GM21423 (cell line): ENCODE measurements around the gene NEURL2.
"Not testable (repeated sequence)": the region's sequence is repeated elsewhere in the genome, so short reads cannot be mapped to it uniquely, and the experiment has no call there.

ENCODE experiments used
- ATAC-seq: cut with Tn5 transposase; IDR thresholded peaks from one replicate; pipeline ENCODE4 v1.9.1; 2021; ENCODE audit warnings: mild to moderate bottlenecking, moderate library complexity; ENCODE audit not compliant: unreplicated experiment

Gene NEURL2

DNA sequence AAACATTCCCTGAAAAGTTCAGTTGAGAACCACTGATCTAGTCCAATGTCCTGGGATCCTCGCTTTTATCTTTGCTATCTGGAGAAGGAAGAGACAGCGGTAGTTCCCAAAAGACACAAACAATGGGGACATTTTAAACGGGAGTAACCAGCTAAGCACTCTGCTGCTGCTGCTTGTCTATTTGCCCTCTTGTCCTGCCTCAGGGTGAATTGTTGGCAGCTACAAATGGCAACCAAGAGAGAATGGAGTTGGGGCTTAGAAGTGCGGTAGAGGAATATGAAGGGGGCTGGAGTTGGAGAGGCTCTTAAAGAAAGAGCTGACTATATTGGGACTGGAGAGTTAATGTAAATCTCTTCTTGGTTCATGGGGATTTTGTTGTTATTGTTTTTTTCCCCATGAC lies 16.4 kb downstream of the NEURL2 start:
- no peak for ATAC-seq

DNA sequence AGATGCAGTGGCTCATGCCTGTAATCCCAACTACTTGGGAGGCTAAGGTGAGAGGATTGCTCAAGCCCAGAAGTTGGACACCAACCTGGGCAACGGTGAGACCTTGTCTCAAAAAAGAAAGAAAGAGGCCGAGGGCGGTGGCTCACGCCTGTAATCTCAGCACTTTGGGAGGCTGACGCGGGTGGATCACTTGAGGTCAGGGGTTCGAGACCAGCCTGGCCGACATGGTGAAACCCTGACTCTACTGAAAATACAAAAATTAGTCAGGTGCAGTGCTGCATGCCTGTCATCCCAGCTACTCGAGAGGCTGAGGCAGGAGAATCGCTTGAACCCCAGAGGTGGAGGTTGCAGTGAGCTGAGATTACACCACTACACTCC lies 16.9 kb downstream of the NEURL2 start:
- not testable (repeated sequence) for ATAC-seq

DNA sequence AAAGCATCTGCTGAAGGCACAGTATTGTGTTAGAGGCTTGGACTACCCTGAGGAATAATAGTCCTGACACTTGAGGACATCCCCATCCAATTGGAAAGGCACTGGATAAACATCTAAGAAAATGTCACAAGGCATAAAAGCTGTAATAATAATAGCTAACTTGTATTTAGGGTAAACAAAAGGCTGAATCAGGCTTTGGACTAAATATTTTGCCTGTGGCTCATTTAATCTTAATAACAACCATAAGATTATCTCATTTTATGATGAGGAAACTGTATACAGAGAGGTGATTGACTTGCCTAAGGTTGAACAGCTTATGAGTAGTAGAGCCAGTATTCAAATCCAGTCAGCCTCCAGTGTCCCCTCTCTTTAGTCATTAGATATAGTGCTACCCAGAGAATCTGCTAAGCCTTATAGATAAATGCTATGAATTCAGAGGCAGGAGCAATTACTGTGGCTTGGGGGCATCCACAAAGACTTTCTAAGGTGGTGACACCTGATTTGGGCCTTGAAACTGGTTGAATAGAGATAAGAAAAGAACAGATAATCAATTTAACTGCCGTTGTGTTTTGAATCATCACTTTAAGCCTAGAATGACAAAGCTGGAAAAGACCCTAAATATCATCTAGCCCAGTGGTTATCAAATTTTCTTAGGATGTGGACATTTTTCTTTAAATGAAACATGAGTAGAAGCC lies 17.5 kb downstream of the NEURL2 start:
- no peak for ATAC-seq

- ATAC-seq: no peak
Observed at GRCh38 chr20:45872626-45873025, 18.4 kb downstream of the NEURL2 start.

DNA sequence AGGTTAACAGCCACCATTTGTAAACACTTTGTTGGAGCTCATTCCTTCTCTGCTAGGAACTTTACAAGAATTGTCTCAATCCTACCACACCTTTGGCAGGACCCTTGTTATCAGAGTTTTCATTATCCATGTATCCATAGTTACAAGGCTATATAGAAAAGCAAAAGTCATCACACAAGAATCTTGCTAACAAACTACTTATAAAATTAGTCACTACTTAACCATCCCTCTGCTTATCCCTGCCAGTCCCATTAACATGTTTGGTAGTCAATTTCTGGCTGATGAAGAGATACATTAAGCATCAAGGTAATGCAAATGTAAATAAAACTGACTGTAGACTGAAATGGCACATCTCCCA lies 23.2 kb downstream of the NEURL2 start:
- no peak for ATAC-seq

GRCh38 chr20:45867136-45867818 lies 23.7 kb downstream of the NEURL2 start:
- ATAC-seq: no peak

GRCh38 chr20:45866454-45866853 lies 24.6 kb downstream of the NEURL2 start:
- ATAC-seq: no peak

DNA sequence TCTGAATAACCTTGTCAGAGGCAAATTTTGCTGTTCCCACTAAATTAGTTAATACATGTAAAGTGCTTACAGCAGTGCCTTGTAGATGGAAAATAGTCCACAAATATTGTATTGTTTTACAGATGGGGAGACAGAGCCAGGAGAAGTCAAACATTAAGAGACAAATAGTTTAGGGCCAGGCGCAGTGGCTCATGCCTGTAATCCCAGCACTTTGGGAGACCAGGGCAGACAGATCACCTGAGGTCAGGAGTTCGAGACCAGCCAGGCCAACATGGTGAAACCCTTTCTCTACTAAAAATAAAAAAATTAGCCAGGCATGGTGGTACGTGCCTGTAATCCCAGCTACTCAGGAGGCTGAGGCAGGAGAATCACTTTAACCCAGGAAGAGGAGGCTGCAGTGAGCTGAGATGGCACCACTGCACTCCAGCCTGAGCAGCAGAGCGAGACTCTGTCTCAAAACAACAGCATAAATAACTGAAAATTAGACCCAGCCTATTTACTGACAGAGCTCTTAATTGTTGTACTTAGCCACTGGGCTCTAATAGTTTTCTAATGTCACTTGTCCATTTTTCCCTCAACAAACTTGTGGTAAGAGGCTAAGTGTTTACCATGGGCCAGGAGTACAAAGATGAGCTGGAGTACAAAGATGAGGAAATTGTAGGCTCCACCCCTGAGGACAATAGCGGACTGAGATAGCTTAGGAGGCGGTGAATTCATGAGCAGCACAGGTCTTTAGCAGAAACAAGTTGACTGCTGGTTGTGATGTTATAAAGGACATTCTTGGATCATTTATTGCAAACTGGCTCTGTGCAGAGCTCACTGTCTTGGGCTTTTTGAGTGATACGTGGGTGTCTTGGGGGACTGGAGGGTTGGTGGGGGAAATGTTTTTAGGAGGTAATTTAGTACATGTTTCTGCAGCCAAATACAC lies 27.2 kb downstream of the NEURL2 start:
- no peak for ATAC-seq

DNA sequence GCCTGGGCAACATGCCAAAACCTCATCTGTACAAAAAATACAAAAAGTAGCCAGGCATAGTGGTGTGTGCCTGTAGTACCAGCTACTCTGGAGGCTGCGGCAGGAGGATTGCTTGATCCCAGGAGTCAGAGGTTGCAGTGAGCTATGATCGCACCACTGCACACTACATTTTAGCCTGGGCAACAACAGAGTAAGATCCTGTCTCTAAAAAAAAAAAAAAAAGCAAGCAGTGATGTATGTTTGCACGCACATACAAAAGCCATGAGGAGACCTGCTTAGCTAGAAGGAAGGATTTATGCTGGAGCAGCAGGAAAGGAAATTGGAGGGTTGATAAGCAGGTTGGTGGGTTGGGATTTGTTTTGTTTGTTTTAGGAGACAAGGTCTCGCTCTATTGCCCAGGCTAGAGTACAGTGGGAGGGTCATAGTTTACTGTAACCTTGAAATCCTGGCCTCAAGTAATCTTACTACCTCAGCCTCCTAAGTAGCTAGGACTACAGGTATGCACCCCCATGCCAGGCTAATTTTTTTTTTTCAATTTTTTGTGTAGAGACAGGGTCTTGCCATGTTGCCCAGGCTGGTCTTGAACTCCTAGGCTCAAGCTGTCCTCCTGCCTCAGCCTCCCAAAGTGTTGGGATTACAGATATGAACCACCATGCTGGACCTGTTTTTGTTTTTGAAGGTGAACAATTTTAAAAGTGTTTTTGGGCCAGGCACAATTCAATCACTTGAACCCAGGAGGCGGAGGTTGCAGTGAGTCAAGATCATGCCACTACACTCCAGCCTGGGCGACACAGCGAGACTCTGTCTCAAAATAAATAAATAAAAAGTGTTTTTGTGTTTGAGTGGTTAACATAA lies 29.6 kb downstream of the NEURL2 start:
- no peak for ATAC-seq

DNA sequence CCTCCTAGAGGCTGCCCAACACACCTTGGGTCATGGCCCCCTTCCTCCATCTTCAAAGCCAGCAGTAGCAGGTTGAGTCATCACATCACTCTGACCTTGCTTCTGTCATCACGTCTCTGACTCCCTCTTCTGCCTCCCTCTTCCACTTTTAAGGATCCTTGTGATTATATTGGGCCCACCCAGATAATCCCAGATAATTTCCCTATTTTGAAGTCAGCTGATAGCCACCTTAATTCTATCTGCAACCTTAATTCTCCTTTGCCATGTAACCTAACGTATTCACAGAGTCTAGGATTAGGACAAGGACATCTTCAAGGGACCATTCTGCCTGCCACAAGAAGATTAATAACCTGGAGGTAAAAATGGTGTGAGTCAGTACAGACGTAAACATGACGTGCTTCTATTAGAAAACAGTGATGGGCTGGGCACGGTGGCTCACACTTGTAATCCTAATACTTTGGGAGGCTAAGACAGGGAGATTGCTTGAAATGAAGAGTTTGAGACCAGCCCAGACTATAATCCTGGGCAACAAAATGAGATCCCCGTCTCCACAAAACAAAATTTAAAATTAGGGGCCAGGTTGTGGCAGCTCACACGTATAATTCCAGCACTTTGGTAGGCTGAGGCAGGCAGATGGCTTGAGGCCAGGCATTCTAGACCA lies 30.3 kb downstream of the NEURL2 start:
- no peak for ATAC-seq

- ATAC-seq: no peak
Observed at GRCh38 chr20:45859916-45860315, 31.1 kb downstream of the NEURL2 start.

DNA sequence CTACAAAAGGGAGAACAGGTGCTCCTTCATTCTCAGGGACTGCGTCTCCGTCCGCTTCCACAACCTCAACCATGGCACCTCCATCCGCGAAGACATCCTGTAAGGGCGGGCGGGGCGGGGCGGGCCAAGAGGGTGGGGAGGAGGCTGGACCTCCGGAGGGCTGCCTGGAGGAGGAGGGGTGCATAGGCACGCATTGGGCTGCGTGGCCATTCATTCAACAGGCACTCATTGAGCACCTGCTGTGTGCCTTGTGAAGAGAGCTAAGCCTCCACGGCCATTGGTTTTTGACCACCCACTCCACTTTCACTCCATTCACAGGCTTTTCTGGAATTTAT lies 33.2 kb downstream of the NEURL2 start:
- peak; percentile 16 for ATAC-seq

DNA sequence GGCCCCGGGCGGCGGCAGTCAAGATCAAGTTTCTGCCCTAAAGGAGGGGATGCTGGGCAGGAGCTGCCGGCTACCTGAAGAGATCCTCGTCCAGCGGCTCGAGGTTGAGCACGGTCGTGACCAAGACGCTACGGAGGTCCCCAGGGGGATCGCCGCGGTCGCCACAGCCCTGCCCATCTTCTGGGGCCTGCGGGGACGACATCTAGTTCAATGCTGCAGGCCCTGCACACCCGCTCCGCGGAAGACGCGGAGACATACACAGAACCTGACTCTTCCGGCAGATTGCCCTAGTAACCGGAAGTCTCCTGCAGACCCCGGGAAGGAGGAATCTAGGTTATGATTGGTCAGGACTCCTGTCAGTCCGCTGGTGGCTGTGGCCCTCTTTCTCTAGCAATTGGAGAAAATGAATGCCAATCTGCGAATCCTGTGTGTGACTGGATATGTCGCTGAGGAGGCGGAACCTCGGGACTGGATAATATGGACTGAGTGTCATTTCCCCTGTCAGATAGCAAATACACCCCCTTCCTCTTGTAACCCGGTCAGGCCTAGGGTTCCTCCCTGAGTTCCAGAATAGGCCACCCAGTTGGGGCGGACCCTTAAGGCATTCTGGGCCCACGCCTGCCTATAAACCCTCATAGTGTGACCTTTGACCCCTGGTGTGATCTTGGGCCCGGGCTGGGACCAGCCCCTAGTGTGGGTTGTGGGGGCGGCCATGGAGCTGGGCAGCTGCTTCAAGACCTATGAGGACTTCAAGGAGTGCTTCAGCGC lies 33.7 kb downstream of the NEURL2 start, which contains the start of the genes ACOT8 and ZSWIM3:
Gene ACOT8, minus strand, starts transcription at position 279 of the 768 bp plus-strand sequence. Its CDS starts 77 bp downstream, at position 202.
Gene ZSWIM3, plus strand, starts transcription at position 501 of the 768 bp plus-strand sequence. Its CDS starts 212 bp downstream, at position 713.
- ATAC-seq: peak; percentile 96

GRCh38 chr20:45853484-45853883 lies 37.5 kb downstream of the NEURL2 start:
- no peak for ATAC-seq

GRCh38 chr20:45852326-45852725 lies 38.7 kb downstream of the NEURL2 start:
- no peak for ATAC-seq

GRCh38 chr20:45851501-45851900 lies 39.5 kb downstream of the NEURL2 start:
- no peak for ATAC-seq

DNA sequence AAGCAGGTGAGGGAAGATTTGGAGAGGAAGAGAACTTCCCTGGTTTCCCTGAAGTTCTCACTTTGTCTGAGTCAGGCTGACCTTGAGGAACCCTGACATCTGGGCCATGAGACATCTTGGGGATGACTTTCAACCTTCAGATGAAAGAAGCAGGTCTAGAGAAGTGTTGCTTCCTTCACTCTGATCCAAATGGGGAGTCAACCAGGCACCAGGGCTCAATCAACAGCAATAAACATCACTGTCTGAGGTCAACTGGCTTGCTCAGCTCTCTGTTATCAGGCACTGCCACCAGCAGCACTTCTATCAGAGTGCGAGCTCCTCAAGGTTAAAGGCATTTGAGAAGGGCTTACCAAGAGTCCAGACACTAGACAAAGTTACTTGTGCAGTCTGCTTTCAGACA lies 40.1 kb downstream of the NEURL2 start:
- ATAC-seq: no peak

DNA sequence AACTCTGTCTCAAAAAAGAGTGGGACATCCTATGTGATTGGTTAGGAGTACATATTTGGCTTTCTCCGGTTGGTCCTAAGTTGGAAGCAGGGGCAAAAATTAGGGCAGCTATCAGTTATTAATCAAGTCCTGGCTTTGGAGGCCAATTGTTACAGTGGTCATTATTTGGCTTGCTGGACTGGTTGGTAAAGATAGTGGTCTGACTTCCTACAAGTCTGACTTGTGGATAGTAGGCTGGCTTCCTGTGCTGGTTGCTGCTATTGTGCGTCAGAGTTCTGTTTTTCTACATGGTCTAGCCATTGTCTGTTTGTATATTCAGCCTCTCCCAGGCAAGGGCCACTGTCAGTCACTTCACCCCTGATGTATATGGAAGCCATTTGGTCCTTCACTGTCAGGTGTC lies 40.8 kb downstream of the NEURL2 start:
- ATAC-seq: no peak

- no peak for ATAC-seq
Observed at GRCh38 chr20:45848969-45849582, 41.9 kb downstream of the NEURL2 start.
